GM10266 (cell line): Measurements from ENCODE around the gene MCU.
"Not testable (repeated sequence)": the region's sequence is repeated elsewhere in the genome, so short reads cannot be mapped to it uniquely, and the experiment has no call there.

ENCODE experiments used
- DNase-seq: peaks from one replicate; pipeline ENCODE4 v3.0.0; 2012; ENCODE audit errors: extremely low spot score
- CTCF ChIP-seq: IDR thresholded peaks from 2 replicates; pipeline ENCODE4 v1.5.1; 2012; ENCODE audit warnings: mild to moderate bottlenecking, low read depth; ENCODE audit not compliant: control insufficient read depth, insufficient read depth; ENCODE audit errors: missing control alignments

MCU gene

DNA sequence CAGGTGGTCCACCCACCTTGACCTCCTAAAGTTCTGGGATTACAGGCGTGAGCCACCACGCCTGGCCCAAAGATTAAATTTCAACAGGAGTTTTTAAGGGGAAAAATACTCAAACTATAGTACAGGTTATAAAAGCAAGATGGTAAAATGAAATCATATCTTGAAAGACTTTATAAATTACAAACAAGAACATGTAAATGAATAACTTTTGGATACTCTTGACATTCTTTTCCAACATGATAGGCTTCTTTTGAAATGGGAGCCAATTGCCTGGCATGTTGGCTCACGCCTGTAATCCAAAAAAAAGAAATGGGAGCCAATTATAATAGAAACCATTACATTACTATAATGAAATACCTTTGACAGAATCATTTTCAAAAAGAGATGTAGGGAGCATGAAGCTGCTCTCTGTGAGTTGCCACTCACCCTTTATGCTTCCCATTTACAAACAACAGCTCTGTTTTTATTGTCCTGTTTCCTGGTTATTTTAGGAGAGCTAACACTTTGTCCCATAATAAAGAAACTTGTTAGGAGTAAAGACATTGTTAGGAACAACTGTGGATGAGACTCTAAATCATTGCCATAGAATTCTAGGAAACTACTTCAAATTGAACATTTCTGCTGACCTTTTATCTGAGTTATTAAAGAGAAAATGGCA lies 24.6 kb upstream of the MCU start:
- DNase-seq = no peak
- no peak for TF ChIP-seq CTCF

DNA sequence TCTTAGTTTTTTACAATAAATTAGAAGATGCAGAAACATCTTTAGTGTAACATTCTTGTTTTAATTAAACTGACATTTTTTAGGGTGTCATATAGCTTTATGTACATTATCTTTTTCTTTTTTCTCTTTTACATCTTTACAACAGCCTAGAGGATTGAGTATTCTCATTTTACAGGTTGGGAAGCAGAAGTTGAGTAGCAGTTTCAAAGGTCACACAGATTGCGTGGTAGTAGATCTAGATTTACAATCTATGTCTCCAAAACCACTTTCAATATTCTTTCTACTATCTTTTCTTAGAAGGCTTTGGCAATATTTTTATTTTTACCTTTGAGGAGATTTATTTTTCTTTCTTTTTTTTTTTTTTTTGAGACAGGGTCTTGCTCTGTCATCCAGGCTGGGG lies 18.7 kb upstream of the MCU start:
- no peak for DNase-seq
- no peak for TF ChIP-seq CTCF

DNA sequence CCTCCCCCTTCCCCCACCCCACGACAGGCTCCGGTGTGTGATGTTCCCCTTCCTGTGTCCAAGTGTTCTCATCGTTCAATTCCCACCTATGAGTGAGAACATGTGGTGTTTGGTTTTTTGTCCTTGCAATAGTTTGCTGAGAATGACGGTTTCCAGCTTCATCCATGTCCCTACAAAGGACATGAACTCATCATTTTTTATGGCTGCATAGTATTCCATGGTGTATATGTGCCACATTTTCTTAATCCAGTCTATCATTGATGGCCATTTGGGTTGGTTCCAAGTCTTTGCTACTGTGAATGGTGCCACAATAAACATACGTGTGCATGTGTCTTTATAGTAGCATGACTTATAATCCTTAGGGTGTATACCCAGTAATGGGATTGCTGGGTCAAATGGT lies 17.8 kb upstream of the MCU start:
- DNase-seq = not testable (repeated sequence)

GRCh38 chr10:72679838-72680241 lies 12.1 kb upstream of the MCU start:
- DNase-seq = no peak
- TF ChIP-seq CTCF = no peak

DNA sequence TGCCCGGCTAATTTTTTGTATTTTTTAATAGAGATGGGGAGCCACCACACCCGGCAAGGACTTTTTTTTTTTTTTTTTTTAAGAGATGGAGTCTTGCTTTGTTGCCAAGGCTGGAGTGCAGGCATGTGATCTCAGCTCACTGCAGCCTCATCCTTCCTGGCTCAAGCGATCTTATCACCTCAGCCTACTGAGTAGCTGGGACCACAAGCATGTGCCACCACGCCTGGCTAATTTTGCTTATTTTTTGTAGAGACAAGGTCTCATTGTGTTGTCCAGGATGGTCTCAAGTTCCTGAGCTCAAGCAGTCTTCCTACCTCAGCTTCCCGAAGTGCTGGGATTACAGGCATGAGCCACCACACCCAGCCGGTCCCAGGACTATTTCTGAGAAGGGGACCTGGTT lies 9.3 kb upstream of the MCU start:
- no peak for DNase-seq
- no peak for TF ChIP-seq CTCF

- DNase-seq = no peak
- TF ChIP-seq CTCF = no peak
These were observed 6.5 kb upstream of the MCU start for GRCh38 chr10:72685264-72685921.

GRCh38 chr10:72686430-72686829 lies 5.5 kb upstream of the MCU start:
- not testable (repeated sequence) for DNase-seq

DNA sequence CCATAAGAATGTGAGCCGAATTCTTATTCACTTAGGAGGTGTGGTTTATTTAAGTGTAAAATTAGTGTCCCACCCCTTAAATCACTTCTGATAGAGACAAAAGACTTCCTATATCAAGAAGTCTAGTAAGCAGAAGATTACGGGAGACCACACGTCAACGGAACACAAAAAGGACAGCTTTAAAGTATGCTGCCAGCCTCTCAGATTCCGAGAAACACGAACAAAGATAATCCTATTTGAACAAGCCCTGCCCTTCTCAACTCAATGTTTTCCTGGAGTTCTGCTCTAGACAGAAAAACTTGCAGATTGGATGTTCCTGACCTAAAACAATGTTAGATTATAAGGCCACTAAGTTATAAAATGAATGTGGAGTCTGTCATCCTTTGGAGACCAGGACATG lies 4.9 kb upstream of the MCU start:
- TF ChIP-seq CTCF = no peak
- DNase-seq = no peak
